Measurements from ENCODE around the gene GPR148.

GPR148 gene

GRCh38 chr2:130749641-130750040, 20.8 kb downstream of the GPR148 start:
- no peak for DNase-seq

GRCh38 chr2:130754811-130755210, 25.9 kb downstream of the GPR148 start:
- DNase-seq, result no peak

GRCh38 chr2:130755256-130756052, 26.6 kb downstream of the GPR148 start, which contains the start of gene AMER3:
TSS of gene AMER3 (plus strand) at chr2:130755540. CDS start at chr2:130762073, 6,533 bp downstream.
- no peak for DNase-seq

GRCh38 chr2:130756053-130756873, 27.4 kb downstream of the GPR148 start:
- no peak for DNase-seq

GRCh38 chr2:130756874-130757668, 28.2 kb downstream of the GPR148 start:
- no peak for DNase-seq

- no peak for DNase-seq
These were observed 31.3 kb downstream of the GPR148 start for GRCh38 chr2:130759906-130760753.

- DNase-seq, result no peak
These were observed 32.2 kb downstream of the GPR148 start for GRCh38 chr2:130760754-130761751.

- no peak for DNase-seq
These were observed 33.4 kb downstream of the GPR148 start for GRCh38 chr2:130762031-130762909.

GRCh38 chr2:130762910-130763385, 34.1 kb downstream of the GPR148 start:
- no peak for DNase-seq

- DNase-seq, result no peak
These were observed 34.5 kb downstream of the GPR148 start for GRCh38 chr2:130763405-130763804.

- no peak for DNase-seq
These were observed 35.4 kb downstream of the GPR148 start for GRCh38 chr2:130764035-130764820.

GRCh38 chr2:130764821-130765115, 35.9 kb downstream of the GPR148 start:
- DNase-seq, result no peak

- DNase-seq, result no peak
These were observed 36.6 kb downstream of the GPR148 start for GRCh38 chr2:130765464-130765863.

- no peak for DNase-seq
These were observed 37.2 kb downstream of the GPR148 start for GRCh38 chr2:130766037-130766436.

GRCh38 chr2:130766711-130767407, 38.0 kb downstream of the GPR148 start:
- DNase-seq, result no peak

- DNase-seq, result no peak
These were observed 38.5 kb downstream of the GPR148 start for GRCh38 chr2:130767408-130767775.

- no peak for DNase-seq
These were observed 39.5 kb downstream of the GPR148 start for GRCh38 chr2:130768191-130768855.
